ENCODE results near the gene TRAPPC10. TPM values are rescaled to one million over a fixed set of nuclear protein-coding genes. Genes with fewer than 3 reads are reported as not detected.

TRAPPC10 gene
- total and polyA plus RNA-seq, 4 donors: 7.7 to 43.5 (median 29.7) TPM

DNA sequence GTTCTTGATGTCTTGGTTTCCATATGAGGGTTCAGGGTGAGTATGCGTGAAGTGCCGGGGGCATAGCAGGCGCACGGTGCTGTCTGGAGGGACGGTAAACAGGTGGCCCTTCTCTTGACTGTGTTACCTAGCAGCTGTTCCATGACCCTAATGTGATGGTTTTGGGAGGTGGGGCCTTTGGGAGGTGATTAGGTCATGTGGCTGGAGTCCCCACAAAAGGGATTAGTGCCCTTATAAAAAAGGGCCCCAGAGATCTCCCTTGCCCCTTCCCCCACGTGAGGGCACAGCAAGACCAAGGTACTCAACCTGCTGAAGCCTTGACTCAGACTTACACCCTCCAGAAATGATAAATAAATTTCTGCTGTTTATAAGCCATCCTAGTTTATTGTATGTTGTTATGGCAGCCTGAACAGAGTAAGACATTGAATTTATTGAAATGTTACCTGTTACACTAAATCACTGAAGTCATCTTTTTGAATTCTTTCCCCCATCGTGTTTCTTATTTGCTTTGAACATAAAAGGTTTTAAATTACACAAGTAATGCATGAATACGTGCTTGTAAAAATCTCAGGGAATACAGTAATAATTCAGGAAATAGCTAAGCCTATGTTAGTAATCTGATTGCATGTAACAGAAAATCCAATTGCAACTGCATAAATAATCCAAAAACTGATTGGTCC lies 15.6 kb downstream of the TRAPPC10 start:
- WGBS, 2 donors: 94 to 95% methylated on average over 8 of the region's 8 CpGs
- H3K9ac ChIP-seq (ENCODE audit: insufficient read depth in 1 of 2, low read length in 2 of 2): no peak overlapping the region
- no peak for DNase-seq

DNA sequence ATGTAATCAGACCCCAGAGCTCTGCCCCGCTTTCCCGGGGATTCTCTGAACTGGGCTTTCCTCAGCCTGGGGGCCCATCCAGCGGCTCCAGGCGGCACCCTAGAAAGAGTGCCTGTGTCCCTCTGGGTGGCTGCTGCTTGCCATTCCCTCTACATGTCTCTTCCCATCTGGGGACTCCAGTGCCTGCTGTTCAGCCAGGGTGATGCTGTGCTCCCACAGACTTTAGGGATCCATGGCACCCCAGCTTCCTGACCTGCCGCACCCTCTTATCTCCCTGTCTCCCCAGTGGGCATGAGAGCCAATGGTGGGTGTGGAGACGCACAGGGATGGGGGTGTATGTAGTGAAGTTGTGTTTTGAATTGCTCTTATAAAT lies 16.2 kb downstream of the TRAPPC10 start:
- DNase-seq (no peak), ATAC-seq (ENCODE audit: insufficient read depth, low FRiP score) (no peak)
- TF ChIP-seq, protein P1, sequence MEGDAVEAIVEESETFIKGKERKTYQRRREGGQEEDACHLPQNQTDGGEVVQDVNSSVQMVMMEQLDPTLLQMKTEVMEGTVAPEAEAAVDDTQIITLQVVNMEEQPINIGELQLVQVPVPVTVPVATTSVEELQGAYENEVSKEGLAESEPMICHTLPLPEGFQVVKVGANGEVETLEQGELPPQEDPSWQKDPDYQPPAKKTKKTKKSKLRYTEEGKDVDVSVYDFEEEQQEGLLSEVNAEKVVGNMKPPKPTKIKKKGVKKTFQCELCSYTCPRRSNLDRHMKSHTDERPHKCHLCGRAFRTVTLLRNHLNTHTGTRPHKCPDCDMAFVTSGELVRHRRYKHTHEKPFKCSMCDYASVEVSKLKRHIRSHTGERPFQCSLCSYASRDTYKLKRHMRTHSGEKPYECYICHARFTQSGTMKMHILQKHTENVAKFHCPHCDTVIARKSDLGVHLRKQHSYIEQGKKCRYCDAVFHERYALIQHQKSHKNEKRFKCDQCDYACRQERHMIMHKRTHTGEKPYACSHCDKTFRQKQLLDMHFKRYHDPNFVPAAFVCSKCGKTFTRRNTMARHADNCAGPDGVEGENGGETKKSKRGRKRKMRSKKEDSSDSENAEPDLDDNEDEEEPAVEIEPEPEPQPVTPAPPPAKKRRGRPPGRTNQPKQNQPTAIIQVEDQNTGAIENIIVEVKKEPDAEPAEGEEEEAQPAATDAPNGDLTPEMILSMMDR (IDR thresholded peaks at IDR 0.05; ENCODE audit: control extremely low read depth, extremely low read depth): no peak
- Histone ChIP-seq H3K36me3 (ENCODE audit: control insufficient read depth in 4 of 4, insufficient read depth in 4 of 4, low read length in 4 of 4) (peaks cover 3 to 7% (median 4%) of the 10 kb centered on the region in 4 donors), H3K27ac (ENCODE audit: low read depth in 1 of 2, low read length in 1 of 2) (no peak overlapping the region), H3K9ac (ENCODE audit: insufficient read depth in 1 of 2, low read length in 2 of 2) (no peak overlapping the region), H3K27me3 (ENCODE audit: control insufficient read depth in 3 of 3, insufficient read depth in 3 of 3, low read length in 2 of 3) (no peaks in the 10 kb centered on the region), H3K4me1 (ENCODE audit: control insufficient read depth in 5 of 5, insufficient read depth in 5 of 5, low read length in 5 of 5) (peaks cover 0 to 16% (median 12%) of the 10 kb centered on the region in 5 donors), H3K4me3 (no peak overlapping the region), H3K9me3 (ENCODE audit: control insufficient read depth in 4 of 4, insufficient read depth in 3 of 4, low read length in 3 of 4) (no peaks in the 10 kb centered on the region)
- 92 to 96% methylated on average over 6 of the region's 6 CpGs for WGBS, 2 donors

More for the DNA sequence above, 15.6 kb downstream of the TRAPPC10 start:
- H3K27ac ChIP-seq (ENCODE audit: low read depth in 1 of 2, low read length in 1 of 2): no peak overlapping the region
- H3K9me3 ChIP-seq (ENCODE audit: control insufficient read depth in 4 of 4, insufficient read depth in 3 of 4, low read length in 3 of 4): no peaks in the 10 kb centered on the region
- no peak for ATAC-seq (ENCODE audit: insufficient read depth, low FRiP score)
- TF ChIP-seq, protein P1 (IDR thresholded peaks at IDR 0.05; ENCODE audit: control extremely low read depth, extremely low read depth): no peak
- H3K36me3 ChIP-seq (ENCODE audit: control insufficient read depth in 4 of 4, insufficient read depth in 4 of 4, low read length in 4 of 4): peaks cover 2 to 3% (median 2%) of the 10 kb centered on the region in 4 donors
- H3K4me3 ChIP-seq: no peak overlapping the region
- no peaks in the 10 kb centered on the region for H3K27me3 ChIP-seq (ENCODE audit: control insufficient read depth in 3 of 3, insufficient read depth in 3 of 3, low read length in 2 of 3)
- peaks cover 0 to 16% (median 12%) of the 10 kb centered on the region in 5 donors for H3K4me1 ChIP-seq (ENCODE audit: control insufficient read depth in 5 of 5, insufficient read depth in 5 of 5, low read length in 5 of 5)

DNA sequence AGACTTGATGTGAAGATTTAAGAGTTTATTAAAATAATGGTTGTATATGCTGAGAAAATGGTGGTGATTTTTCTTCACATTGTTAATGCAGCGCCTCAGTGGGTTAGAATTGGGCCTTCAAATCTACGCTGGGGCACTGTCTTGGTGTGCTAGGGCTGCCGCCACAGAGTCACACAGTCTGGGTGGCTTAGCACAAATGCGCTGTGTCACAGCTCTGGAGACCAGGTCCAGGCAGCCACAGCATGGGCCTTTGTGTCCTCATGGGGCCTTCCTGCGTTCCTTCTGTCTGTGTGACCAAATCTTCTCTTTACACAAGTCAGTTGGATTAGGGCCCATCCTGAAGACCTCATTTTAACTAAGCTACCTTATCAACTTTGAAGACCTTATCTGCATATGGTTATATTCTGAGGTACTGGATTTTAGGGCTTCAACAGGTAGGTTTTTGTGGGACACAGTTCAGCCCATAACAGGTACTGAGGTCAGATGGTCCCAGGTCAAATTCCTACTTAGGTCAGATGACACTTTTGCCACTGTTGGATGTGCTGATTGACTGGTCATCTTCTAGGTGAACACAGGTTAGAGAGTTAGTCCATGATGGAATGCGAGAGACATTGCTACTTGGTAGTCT lies 17.5 kb downstream of the TRAPPC10 start:
- ATAC-seq (ENCODE audit: insufficient read depth, low FRiP score) (no peak), DNase-seq (no peak)
- no peak overlapping the region for H3K4me3 ChIP-seq
- 93 to 97% methylated on average over 6 of the region's 6 CpGs for WGBS, 2 donors
- no peaks in the 10 kb centered on the region for H3K27me3 ChIP-seq (ENCODE audit: control insufficient read depth in 3 of 3, insufficient read depth in 3 of 3, low read length in 2 of 3)
- no peak overlapping the region for H3K9ac ChIP-seq (ENCODE audit: insufficient read depth in 1 of 2, low read length in 2 of 2)
- TF ChIP-seq, protein P1 (IDR thresholded peaks at IDR 0.05; ENCODE audit: control extremely low read depth, extremely low read depth): no peak
- no peak overlapping the region for H3K27ac ChIP-seq (ENCODE audit: low read depth in 1 of 2, low read length in 1 of 2)
- peaks cover 0 to 16% (median 12%) of the 10 kb centered on the region in 5 donors for H3K4me1 ChIP-seq (ENCODE audit: control insufficient read depth in 5 of 5, insufficient read depth in 5 of 5, low read length in 5 of 5)
- H3K9me3 ChIP-seq (ENCODE audit: control insufficient read depth in 4 of 4, insufficient read depth in 3 of 4, low read length in 3 of 4): no peaks in the 10 kb centered on the region
- peaks cover 3 to 13% (median 6%) of the 10 kb centered on the region in 4 donors for H3K36me3 ChIP-seq (ENCODE audit: control insufficient read depth in 4 of 4, insufficient read depth in 4 of 4, low read length in 4 of 4)
